ENCODE results near the gene NOL4L. TPM values are rescaled to one million over a fixed set of nuclear protein-coding genes. Genes with fewer than 3 reads are reported as not detected.

The NOL4L gene
- total RNA-seq, 2 donors from 2014 or later = 39.6 to 50.7 TPM

DNA sequence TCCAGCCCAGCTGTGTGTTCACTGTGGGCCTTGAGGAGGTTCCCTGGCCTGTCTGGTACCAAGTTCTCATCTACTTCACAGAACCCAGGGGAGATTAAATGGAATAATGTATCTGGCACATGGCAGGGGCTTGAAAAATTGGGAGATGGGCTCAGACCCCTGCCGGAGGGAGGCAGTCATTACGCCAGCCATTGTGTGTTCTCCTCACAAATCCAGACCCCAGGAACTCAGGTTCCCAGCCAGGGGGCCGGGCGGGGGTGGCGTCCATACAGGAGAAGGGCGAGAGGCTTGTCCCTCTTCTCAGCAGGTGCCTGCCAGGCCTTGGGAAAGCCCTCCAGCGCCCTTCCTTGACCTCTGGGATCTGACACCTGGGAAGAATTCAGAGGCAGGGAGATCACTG is 8.1 kb downstream of the NOL4L start:
- TF ChIP-seq, protein P1, sequence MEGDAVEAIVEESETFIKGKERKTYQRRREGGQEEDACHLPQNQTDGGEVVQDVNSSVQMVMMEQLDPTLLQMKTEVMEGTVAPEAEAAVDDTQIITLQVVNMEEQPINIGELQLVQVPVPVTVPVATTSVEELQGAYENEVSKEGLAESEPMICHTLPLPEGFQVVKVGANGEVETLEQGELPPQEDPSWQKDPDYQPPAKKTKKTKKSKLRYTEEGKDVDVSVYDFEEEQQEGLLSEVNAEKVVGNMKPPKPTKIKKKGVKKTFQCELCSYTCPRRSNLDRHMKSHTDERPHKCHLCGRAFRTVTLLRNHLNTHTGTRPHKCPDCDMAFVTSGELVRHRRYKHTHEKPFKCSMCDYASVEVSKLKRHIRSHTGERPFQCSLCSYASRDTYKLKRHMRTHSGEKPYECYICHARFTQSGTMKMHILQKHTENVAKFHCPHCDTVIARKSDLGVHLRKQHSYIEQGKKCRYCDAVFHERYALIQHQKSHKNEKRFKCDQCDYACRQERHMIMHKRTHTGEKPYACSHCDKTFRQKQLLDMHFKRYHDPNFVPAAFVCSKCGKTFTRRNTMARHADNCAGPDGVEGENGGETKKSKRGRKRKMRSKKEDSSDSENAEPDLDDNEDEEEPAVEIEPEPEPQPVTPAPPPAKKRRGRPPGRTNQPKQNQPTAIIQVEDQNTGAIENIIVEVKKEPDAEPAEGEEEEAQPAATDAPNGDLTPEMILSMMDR (conservative IDR thresholded peaks at IDR 0.05) = peak; percentile 61
- H3K4me3 ChIP-seq (ENCODE audit: low read length) = no peak overlapping the region
- Mint-ChIP-seq H3K4me1 (peaks cover 9% of the 10 kb centered on the region), H3K36me3 (ENCODE audit: low read depth) (no peaks in the 10 kb centered on the region), H3K27ac (no peak overlapping the region), H3K4me3 (no peak overlapping the region), H3K27me3 (ENCODE audit: insufficient read depth) (peaks cover 9% of the 10 kb centered on the region), H3K9me3 (no peaks in the 10 kb centered on the region)
- no peaks in the 10 kb centered on the region for H3K36me3 ChIP-seq (ENCODE audit: control insufficient read depth, insufficient read depth, low read length)
- 62 to 79% methylated on average over 4 to 7 of the region's 7 CpGs for WGBS, 2 experiments (ENCODE audit: insufficient coverage in 1 of 2, insufficient read length in 1 of 2)
- no peaks in the 10 kb centered on the region for H3K9me3 ChIP-seq (ENCODE audit: control insufficient read depth, low read length)
- no peak overlapping the region for H3K27ac ChIP-seq (ENCODE audit: low read depth, low read length)
- H3K27me3 ChIP-seq (ENCODE audit: control insufficient read depth, insufficient read depth, low read length, poor library complexity, severe bottlenecking) = no peaks in the 10 kb centered on the region
- peak; percentile 68 for DNase-seq
- no peaks in the 10 kb centered on the region for H3K4me1 ChIP-seq (ENCODE audit: control insufficient read depth, insufficient read depth, low read length)
- H3K9ac ChIP-seq (ENCODE audit: extremely low read depth, low read length, poor library complexity, severe bottlenecking) = no peak overlapping the region

DNA sequence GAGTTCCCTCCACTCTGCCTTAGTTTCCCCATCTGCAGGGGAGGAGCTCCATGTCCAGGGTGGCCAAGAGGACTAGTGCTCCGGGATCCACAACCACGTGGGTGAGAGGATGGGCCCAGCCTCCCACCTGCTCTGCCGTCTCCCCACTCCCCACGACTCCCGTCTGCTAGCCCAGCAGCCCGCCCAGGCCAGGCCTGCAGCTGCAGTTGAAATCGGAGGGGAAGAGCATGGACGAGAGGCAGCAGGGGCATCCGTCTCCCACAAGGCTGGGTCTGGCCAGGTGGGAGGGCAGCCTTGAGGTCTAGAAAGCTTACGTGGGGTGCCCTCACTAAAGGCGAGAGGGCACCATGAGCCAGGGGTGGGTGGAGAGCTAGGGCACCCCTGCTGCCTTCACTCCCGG is 8.6 kb downstream of the NOL4L start:
- peaks cover 8% of the 10 kb centered on the region for H3K4me1 Mint-ChIP-seq
- H3K9me3 Mint-ChIP-seq = no peaks in the 10 kb centered on the region
- H3K27ac Mint-ChIP-seq = no peak overlapping the region
- Histone ChIP-seq H3K27ac (ENCODE audit: low read depth, low read length) (no peak overlapping the region), H3K9me3 (ENCODE audit: control insufficient read depth, low read length) (no peaks in the 10 kb centered on the region), H3K36me3 (ENCODE audit: control insufficient read depth, insufficient read depth, low read length) (no peaks in the 10 kb centered on the region), H3K4me1 (ENCODE audit: control insufficient read depth, insufficient read depth, low read length) (no peaks in the 10 kb centered on the region), H3K4me3 (ENCODE audit: low read length) (no peak overlapping the region), H3K27me3 (ENCODE audit: control insufficient read depth, insufficient read depth, low read length, poor library complexity, severe bottlenecking) (no peaks in the 10 kb centered on the region), H3K9ac (ENCODE audit: extremely low read depth, low read length, poor library complexity, severe bottlenecking) (no peak overlapping the region)
- TF ChIP-seq, protein P1 (conservative IDR thresholded peaks at IDR 0.05) = no peak
- H3K27me3 Mint-ChIP-seq (ENCODE audit: insufficient read depth) = peaks cover 9% of the 10 kb centered on the region
- no peaks in the 10 kb centered on the region for H3K36me3 Mint-ChIP-seq (ENCODE audit: low read depth)
- H3K4me3 Mint-ChIP-seq = no peak overlapping the region
- no peak for DNase-seq
- WGBS, 2 experiments (ENCODE audit: insufficient coverage in 1 of 2, insufficient read length in 1 of 2) = 91 to 92% methylated on average over 7 to 12 of the region's 12 CpGs

DNA sequence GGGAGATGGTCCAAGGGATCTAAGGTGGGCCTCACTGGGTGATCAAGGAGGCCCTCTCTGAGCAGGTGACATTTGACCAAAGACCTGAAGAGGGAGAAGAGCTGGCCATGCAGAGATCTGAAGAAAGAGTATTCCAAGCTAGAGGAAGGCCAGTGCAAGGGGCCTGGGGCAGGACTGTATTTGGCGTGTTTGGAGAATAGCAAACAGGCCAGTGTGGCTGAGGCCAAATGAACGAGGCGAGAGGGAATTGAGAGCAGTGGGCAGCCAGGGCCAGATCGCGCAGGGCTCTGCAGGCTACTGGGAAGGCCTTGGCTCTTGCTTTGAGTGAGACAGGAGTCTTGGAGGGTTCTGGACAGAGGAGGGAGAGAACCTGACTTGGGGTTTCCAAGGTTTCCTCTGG is 9.3 kb downstream of the NOL4L start:
- TF ChIP-seq, protein P1 (conservative IDR thresholded peaks at IDR 0.05) = no peak
- H3K27me3 Mint-ChIP-seq (ENCODE audit: insufficient read depth) = peaks cover 5% of the 10 kb centered on the region
- peaks cover 5% of the 10 kb centered on the region for H3K4me1 Mint-ChIP-seq
- no peak overlapping the region for H3K4me3 ChIP-seq (ENCODE audit: low read length)
- no peak overlapping the region for H3K9ac ChIP-seq (ENCODE audit: extremely low read depth, low read length, poor library complexity, severe bottlenecking)
- DNase-seq = no peak
- H3K36me3 Mint-ChIP-seq (ENCODE audit: low read depth) = no peaks in the 10 kb centered on the region
- no peak overlapping the region for H3K27ac Mint-ChIP-seq
- no peak overlapping the region for H3K4me3 Mint-ChIP-seq
- H3K27ac ChIP-seq (ENCODE audit: low read depth, low read length) = no peak overlapping the region
- WGBS, 2 experiments (ENCODE audit: insufficient coverage in 1 of 2, insufficient read length in 1 of 2) = 88 to 89% methylated on average over 3 to 5 of the region's 5 CpGs
- H3K9me3 Mint-ChIP-seq = no peaks in the 10 kb centered on the region
- no peaks in the 10 kb centered on the region for H3K27me3 ChIP-seq (ENCODE audit: control insufficient read depth, insufficient read depth, low read length, poor library complexity, severe bottlenecking)
- no peaks in the 10 kb centered on the region for H3K36me3 ChIP-seq (ENCODE audit: control insufficient read depth, insufficient read depth, low read length)
- no peaks in the 10 kb centered on the region for H3K4me1 ChIP-seq (ENCODE audit: control insufficient read depth, insufficient read depth, low read length)
- H3K9me3 ChIP-seq (ENCODE audit: control insufficient read depth, low read length) = no peaks in the 10 kb centered on the region

Measured in endodermal cell (in vitro differentiated cells).